GM23338 (cell line): ENCODE data around the gene BRSK2. TPM values are rescaled to one million over a fixed set of nuclear protein-coding genes. Genes with fewer than 3 reads are reported as not detected.

Experiments
- ATAC-seq: fragments of 200-7000 bp; cut with Tn5 transposase; 3 replicates; pipeline ENCODE4 v1.9.1; 2020
- DNase-seq: peaks from one replicate; pipeline ENCODE4 v3.0.0-alpha.2; 2015; ENCODE audit warnings: low spot score
- H2AFZ ChIP-seq: fragments of 200-600 bp; sonication (generic); 2 replicates; pipeline ENCODE4 v1.8.0; 2016; ENCODE audit warnings: antibody characterized with exemption, mild to moderate bottlenecking, moderate library complexity
- H3F3A ChIP-seq: fragments of 200-600 bp; sonication (generic); replicated peaks from 2 replicates; pipeline ENCODE4 v1.8.0; 2017; ENCODE audit warnings: antibody characterized with exemption, mixed run types, low read depth
- H3K27ac ChIP-seq: fragments of 200-600 bp; sonication (generic); 2 replicates; pipeline ENCODE4 v1.6.1; 2016; ENCODE audit warnings: low read depth
- H3K27me3 ChIP-seq: fragments of 200-600 bp; sonication (generic); 2 replicates; pipeline ENCODE4 v1.8.0; 2016; ENCODE audit warnings: mild to moderate bottlenecking, mixed run types, moderate library complexity; ENCODE audit not compliant: insufficient read depth
- H3K36me3 ChIP-seq: fragments of 200-600 bp; sonication (generic); 2 replicates; pipeline ENCODE4 v1.8.0; 2016; ENCODE audit warnings: mild to moderate bottlenecking; ENCODE audit not compliant: insufficient read depth
- H3K4me1 ChIP-seq: fragments of 200-600 bp; sonication (generic); 2 replicates; pipeline ENCODE4 v1.8.0; 2016; ENCODE audit warnings: mild to moderate bottlenecking, moderate library complexity; ENCODE audit not compliant: insufficient read depth
- H3K4me2 ChIP-seq: fragments of 200-600 bp; sonication (generic); 2 replicates; pipeline ENCODE4 v1.7.1; 2017; ENCODE audit warnings: mixed run types
- H3K4me3 ChIP-seq: fragments of 200-600 bp; sonication (generic); 2 replicates; pipeline ENCODE4 v1.6.1; 2016; ENCODE audit warnings: mixed run types
- H3K79me2 ChIP-seq: fragments of 200-600 bp; sonication (generic); replicated peaks from 2 replicates; pipeline ENCODE4 v1.8.0; 2017; ENCODE audit warnings: mild to moderate bottlenecking; ENCODE audit not compliant: insufficient read depth
- H3K9me2 ChIP-seq: fragments of 200-600 bp; sonication (generic); 2 replicates; pipeline ENCODE4 v1.8.0; 2017; ENCODE audit not compliant: insufficient read depth
- H4K20me1 ChIP-seq: fragments of 200-600 bp; sonication (generic); replicated peaks from 2 replicates; pipeline ENCODE4 v1.8.0; 2017; ENCODE audit warnings: mild to moderate bottlenecking; ENCODE audit not compliant: insufficient read depth
- H3K27ac Mint-ChIP-seq: 2 replicates; pipeline ENCODE4 v1.8.0; 2020; ENCODE audit warnings: inconsistent platforms, mild to moderate bottlenecking, moderate library complexity, mixed read lengths
- H3K27me3 Mint-ChIP-seq: 3 replicates; pipeline ENCODE4 v1.8.0; 2022; ENCODE audit warnings: low read depth, mild to moderate bottlenecking, moderate library complexity, mixed read lengths, inconsistent platforms; ENCODE audit not compliant: insufficient read depth, poor library complexity
- H3K36me3 Mint-ChIP-seq: 3 replicates; pipeline ENCODE4 v1.8.0; 2021; ENCODE audit warnings: low read depth, mild to moderate bottlenecking, inconsistent platforms, moderate library complexity, mixed read lengths
- H3K4me1 Mint-ChIP-seq: 3 replicates; pipeline ENCODE4 v1.8.0; 2020; ENCODE audit warnings: mild to moderate bottlenecking, inconsistent platforms, mixed read lengths
- H3K4me3 Mint-ChIP-seq: 3 replicates; pipeline ENCODE4 v1.8.0; 2021; ENCODE audit warnings: moderate library complexity, mild to moderate bottlenecking, inconsistent platforms, mixed read lengths
- H3K9me3 Mint-ChIP-seq: 3 replicates; pipeline ENCODE4 v1.8.0; 2020; ENCODE audit warnings: moderate library complexity, mild to moderate bottlenecking, inconsistent platforms, mixed read lengths
- CREB1 ChIP-seq: fragments of 250-450 bp; sonication (Bioruptor Pico); IDR thresholded peaks from 2 replicates; pipeline ENCODE4 v1.5.0; 2020; ENCODE audit warnings: low read depth, mild to moderate bottlenecking, moderate library complexity
- EZH2 ChIP-seq: fragments of 200-600 bp; sonication (generic); IDR thresholded peaks from one replicate; pipeline ENCODE4 v1.8.0; 2017; ENCODE audit warnings: antibody characterized with exemption, mild to moderate bottlenecking, low read depth; ENCODE audit not compliant: unreplicated experiment
- EZH2phosphoT487 ChIP-seq: fragments of 200-600 bp; sonication (generic); IDR thresholded peaks from one replicate; pipeline ENCODE4 v1.8.1; 2018; ENCODE audit warnings: antibody characterized with exemption; ENCODE audit not compliant: unreplicated experiment
- JUNB ChIP-seq: IDR thresholded peaks from one replicate; pipeline ENCODE4 v1.6.1; 2016; ENCODE audit warnings: antibody characterized with exemption; ENCODE audit not compliant: unreplicated experiment
- NANOG ChIP-seq: IDR thresholded peaks from 2 replicates; pipeline ENCODE4 v1.6.1; 2016; ENCODE audit warnings: antibody characterized with exemption, borderline replicate concordance
- POLR2AphosphoS5 ChIP-seq: IDR thresholded peaks from 2 replicates; pipeline ENCODE4 v1.6.1; 2016; ENCODE audit warnings: antibody characterized with exemption, low read depth
- STAT1 ChIP-seq: IDR thresholded peaks from one replicate; pipeline ENCODE4 v1.6.1; 2016; ENCODE audit warnings: antibody characterized with exemption; ENCODE audit not compliant: unreplicated experiment
- ZNF114 ChIP-seq: fragments of 250-450 bp; sonication (Bioruptor Pico); IDR thresholded peaks from 2 replicates; pipeline ENCODE4 v1.5.0; 2020; ENCODE audit warnings: mild to moderate bottlenecking, moderate library complexity
- ZNF331 ChIP-seq: fragments of 250-450 bp; sonication (Bioruptor Pico); IDR thresholded peaks from 2 replicates; pipeline ENCODE4 v1.5.0; 2020; ENCODE audit warnings: low read depth, mild to moderate bottlenecking, moderate library complexity
- polyA plus RNA-seq: library from polyadenylated mRNA; unstranded; fragments of >200 nt; fragmentation: Nextera tagmentation; extraction: Ambion mirVana; gene quantifications from 2 replicates; pipeline ENCODE4 v1.2.1, GENCODE V29; 2016
- total RNA-seq: library from RNA; depleted of rRNA; stranded (reverse); fragments of >200 nt; shearing (Covaris generic); gene quantifications from 2 replicates; pipeline ENCODE4 v1.2.3, GENCODE V29; 2014
- TF ChIP-seq, protein P1 (sequence below), 2 experiments: fragments of 200-600 bp in 1 of 2; sonication (generic) in 1 of 2; conservative IDR thresholded peaks; 2 replicates each; pipeline versions ENCODE4 v1.5.1 to v1.6.1; 2016 to 2017; ENCODE audit warnings: antibody characterized with exemption in 2 of 2, low read depth in 2 of 2, mild to moderate bottlenecking in 2 of 2, moderate library complexity in 1 of 2
- TF ChIP-seq, protein P2 (sequence below): IDR thresholded peaks from 2 replicates; pipeline ENCODE4 v1.6.1; 2016; ENCODE audit warnings: antibody characterized with exemption
- TF ChIP-seq, protein P3 (sequence below): fragments of 250-450 bp; sonication (Bioruptor Pico); IDR thresholded peaks from 2 replicates; pipeline ENCODE4 v1.5.0; 2020; ENCODE audit warnings: mild to moderate bottlenecking, moderate library complexity
- TF ChIP-seq, protein P4 (sequence below): IDR thresholded peaks from one replicate; pipeline ENCODE4 v1.6.1; 2018; ENCODE audit warnings: antibody characterized with exemption; ENCODE audit not compliant: unreplicated experiment

The BRSK2 gene
- total and polyA plus RNA-seq, 2 experiments from 2014 or later = 7.2 to 20.3 TPM

DNA sequence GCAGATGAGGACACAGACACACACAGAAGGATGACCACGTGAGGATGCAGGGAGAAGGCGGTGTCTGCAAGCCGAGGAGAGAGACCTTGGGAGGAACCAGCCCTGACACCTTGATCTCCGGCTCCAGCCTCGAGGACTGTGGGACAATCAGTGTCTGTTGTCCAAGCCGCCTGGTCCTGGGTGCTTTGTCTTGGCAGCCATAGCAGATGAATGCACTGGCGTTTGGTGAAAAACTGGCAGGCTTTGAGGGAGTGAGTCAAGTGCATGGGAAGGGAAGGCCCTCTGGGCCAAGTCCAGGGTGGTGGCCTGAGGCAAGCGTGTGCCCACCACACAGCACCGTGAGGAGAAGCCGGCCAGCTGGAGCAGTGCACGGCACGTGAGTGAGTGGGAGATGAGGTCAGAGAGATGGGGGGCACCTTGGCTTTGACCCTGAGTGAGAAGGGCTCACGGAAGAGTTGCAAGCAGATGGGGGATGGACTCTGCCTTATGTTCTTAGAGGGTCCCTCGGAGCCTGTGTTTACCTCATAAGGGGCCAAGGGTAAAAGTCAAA lies 12.4 kb upstream of the BRSK2 start:
- H3K27me3 Mint-ChIP-seq = peaks cover 11% of the 10 kb centered on the region
- no peak overlapping the region for H3K4me3 Mint-ChIP-seq
- no peak overlapping the region for H3K4me3 ChIP-seq
- TF ChIP-seq CREB1 (CRISPR knock-in tag) (no peak), EZH2 (no peak), JUNB (no peak), EZH2phosphoT487 (no peak), POLR2AphosphoS5 (no peak), ZNF331 (no peak), STAT1 (no peak), ZNF114 (no peak), NANOG (no peak)
- TF ChIP-seq, protein P1, sequence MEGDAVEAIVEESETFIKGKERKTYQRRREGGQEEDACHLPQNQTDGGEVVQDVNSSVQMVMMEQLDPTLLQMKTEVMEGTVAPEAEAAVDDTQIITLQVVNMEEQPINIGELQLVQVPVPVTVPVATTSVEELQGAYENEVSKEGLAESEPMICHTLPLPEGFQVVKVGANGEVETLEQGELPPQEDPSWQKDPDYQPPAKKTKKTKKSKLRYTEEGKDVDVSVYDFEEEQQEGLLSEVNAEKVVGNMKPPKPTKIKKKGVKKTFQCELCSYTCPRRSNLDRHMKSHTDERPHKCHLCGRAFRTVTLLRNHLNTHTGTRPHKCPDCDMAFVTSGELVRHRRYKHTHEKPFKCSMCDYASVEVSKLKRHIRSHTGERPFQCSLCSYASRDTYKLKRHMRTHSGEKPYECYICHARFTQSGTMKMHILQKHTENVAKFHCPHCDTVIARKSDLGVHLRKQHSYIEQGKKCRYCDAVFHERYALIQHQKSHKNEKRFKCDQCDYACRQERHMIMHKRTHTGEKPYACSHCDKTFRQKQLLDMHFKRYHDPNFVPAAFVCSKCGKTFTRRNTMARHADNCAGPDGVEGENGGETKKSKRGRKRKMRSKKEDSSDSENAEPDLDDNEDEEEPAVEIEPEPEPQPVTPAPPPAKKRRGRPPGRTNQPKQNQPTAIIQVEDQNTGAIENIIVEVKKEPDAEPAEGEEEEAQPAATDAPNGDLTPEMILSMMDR (conservative IDR thresholded peaks at IDR 0.05; ENCODE audit: low read depth in 2 of 2) = no peak
- TF ChIP-seq, protein P2, sequence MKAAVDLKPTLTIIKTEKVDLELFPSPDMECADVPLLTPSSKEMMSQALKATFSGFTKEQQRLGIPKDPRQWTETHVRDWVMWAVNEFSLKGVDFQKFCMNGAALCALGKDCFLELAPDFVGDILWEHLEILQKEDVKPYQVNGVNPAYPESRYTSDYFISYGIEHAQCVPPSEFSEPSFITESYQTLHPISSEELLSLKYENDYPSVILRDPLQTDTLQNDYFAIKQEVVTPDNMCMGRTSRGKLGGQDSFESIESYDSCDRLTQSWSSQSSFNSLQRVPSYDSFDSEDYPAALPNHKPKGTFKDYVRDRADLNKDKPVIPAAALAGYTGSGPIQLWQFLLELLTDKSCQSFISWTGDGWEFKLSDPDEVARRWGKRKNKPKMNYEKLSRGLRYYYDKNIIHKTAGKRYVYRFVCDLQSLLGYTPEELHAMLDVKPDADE = no peak
- TF ChIP-seq, protein P3, sequence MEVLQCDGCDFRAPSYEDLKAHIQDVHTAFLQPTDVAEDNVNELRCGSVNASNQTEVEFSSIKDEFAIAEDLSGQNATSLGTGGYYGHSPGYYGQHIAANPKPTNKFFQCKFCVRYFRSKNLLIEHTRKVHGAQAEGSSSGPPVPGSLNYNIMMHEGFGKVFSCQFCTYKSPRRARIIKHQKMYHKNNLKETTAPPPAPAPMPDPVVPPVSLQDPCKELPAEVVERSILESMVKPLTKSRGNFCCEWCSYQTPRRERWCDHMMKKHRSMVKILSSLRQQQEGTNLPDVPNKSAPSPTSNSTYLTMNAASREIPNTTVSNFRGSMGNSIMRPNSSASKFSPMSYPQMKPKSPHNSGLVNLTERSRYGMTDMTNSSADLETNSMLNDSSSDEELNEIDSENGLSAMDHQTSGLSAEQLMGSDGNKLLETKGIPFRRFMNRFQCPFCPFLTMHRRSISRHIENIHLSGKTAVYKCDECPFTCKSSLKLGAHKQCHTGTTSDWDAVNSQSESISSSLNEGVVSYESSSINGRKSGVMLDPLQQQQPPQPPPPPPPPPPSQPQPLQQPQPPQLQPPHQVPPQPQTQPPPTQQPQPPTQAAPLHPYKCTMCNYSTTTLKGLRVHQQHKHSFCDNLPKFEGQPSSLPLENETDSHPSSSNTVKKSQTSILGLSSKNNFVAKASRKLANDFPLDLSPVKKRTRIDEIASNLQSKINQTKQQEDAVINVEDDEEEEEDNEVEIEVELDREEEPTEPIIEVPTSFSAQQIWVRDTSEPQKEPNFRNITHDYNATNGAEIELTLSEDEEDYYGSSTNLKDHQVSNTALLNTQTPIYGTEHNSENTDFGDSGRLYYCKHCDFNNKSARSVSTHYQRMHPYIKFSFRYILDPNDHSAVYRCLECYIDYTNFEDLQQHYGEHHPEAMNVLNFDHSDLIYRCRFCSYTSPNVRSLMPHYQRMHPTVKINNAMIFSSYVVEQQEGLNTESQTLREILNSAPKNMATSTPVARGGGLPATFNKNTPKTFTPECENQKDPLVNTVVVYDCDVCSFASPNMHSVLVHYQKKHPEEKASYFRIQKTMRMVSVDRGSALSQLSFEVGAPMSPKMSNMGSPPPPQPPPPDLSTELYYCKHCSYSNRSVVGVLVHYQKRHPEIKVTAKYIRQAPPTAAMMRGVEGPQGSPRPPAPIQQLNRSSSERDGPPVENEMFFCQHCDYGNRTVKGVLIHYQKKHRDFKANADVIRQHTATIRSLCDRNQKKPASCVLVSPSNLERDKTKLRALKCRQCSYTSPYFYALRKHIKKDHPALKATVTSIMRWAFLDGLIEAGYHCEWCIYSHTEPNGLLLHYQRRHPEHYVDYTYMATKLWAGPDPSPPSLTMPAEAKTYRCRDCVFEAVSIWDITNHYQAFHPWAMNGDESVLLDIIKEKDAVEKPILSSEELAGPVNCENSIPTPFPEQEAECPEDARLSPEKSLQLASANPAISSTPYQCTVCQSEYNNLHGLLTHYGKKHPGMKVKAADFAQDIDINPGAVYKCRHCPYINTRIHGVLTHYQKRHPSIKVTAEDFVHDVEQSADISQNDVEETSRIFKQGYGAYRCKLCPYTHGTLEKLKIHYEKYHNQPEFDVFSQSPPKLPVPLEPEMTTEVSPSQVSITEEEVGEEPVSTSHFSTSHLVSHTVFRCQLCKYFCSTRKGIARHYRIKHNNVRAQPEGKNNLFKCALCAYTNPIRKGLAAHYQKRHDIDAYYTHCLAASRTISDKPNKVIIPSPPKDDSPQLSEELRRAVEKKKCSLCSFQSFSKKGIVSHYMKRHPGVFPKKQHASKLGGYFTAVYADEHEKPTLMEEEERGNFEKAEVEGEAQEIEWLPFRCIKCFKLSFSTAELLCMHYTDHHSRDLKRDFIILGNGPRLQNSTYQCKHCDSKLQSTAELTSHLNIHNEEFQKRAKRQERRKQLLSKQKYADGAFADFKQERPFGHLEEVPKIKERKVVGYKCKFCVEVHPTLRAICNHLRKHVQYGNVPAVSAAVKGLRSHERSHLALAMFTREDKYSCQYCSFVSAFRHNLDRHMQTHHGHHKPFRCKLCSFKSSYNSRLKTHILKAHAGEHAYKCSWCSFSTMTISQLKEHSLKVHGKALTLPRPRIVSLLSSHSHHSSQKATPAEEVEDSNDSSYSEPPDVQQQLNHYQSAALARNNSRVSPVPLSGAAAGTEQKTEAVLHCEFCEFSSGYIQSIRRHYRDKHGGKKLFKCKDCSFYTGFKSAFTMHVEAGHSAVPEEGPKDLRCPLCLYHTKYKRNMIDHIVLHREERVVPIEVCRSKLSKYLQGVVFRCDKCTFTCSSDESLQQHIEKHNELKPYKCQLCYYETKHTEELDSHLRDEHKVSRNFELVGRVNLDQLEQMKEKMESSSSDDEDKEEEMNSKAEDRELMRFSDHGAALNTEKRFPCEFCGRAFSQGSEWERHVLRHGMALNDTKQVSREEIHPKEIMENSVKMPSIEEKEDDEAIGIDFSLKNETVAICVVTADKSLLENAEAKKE (CRISPR knock-in tag) = no peak
- TF ChIP-seq, protein P4, sequence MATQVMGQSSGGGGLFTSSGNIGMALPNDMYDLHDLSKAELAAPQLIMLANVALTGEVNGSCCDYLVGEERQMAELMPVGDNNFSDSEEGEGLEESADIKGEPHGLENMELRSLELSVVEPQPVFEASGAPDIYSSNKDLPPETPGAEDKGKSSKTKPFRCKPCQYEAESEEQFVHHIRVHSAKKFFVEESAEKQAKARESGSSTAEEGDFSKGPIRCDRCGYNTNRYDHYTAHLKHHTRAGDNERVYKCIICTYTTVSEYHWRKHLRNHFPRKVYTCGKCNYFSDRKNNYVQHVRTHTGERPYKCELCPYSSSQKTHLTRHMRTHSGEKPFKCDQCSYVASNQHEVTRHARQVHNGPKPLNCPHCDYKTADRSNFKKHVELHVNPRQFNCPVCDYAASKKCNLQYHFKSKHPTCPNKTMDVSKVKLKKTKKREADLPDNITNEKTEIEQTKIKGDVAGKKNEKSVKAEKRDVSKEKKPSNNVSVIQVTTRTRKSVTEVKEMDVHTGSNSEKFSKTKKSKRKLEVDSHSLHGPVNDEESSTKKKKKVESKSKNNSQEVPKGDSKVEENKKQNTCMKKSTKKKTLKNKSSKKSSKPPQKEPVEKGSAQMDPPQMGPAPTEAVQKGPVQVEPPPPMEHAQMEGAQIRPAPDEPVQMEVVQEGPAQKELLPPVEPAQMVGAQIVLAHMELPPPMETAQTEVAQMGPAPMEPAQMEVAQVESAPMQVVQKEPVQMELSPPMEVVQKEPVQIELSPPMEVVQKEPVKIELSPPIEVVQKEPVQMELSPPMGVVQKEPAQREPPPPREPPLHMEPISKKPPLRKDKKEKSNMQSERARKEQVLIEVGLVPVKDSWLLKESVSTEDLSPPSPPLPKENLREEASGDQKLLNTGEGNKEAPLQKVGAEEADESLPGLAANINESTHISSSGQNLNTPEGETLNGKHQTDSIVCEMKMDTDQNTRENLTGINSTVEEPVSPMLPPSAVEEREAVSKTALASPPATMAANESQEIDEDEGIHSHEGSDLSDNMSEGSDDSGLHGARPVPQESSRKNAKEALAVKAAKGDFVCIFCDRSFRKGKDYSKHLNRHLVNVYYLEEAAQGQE = no peak
- no peaks in the 10 kb centered on the region for H4K20me1 ChIP-seq
- no peak overlapping the region for H3K27ac Mint-ChIP-seq
- no peaks in the 10 kb centered on the region for H3K4me1 Mint-ChIP-seq
- DNase-seq (no peak), ATAC-seq (no peak)
- H3K27ac ChIP-seq = no peak overlapping the region
- H3K36me3 ChIP-seq = no peaks in the 10 kb centered on the region
- H3K9me2 ChIP-seq = no peaks in the 10 kb centered on the region
- no peak overlapping the region for H2AFZ ChIP-seq
- H3K4me2 ChIP-seq = no peak overlapping the region
- H3F3A ChIP-seq = no peaks in the 10 kb centered on the region
- H3K79me2 ChIP-seq = no peaks in the 10 kb centered on the region
- H3K27me3 ChIP-seq = no peaks in the 10 kb centered on the region
- no peaks in the 10 kb centered on the region; the same call in 2 of the 3 replicates for H3K9me3 Mint-ChIP-seq
- H3K36me3 Mint-ChIP-seq = no peaks in the 10 kb centered on the region
- no peaks in the 10 kb centered on the region for H3K4me1 ChIP-seq
